Right lobe of liver (tissue), 6 donors: Measurements from ENCODE around the gene CNPY4. TPM values are rescaled to one million over a fixed set of nuclear protein-coding genes. Genes with fewer than 3 reads are reported as not detected.

Source experiments
- ATAC-seq, 4 donors: fragments of 200-7000 bp; cut with Tn5 transposase; one replicate each; pipeline ENCODE4 v1.9.1; 2020; ENCODE audit warnings: mild to moderate bottlenecking in 4 of 4, moderate library complexity in 4 of 4
- DNase-seq, 3 donors: peaks; one replicate each; pipeline ENCODE4 v3.0.0-alpha.2; 2020
- H3K27ac ChIP-seq, 3 donors: fragments of 200-600 bp; one replicate each; pipeline ENCODE4 v1.8.0; 2022
- H3K27me3 ChIP-seq, 2 donors: fragments of 200-600 bp; one replicate each; pipeline ENCODE4 v1.8.0; 2022
- H3K36me3 ChIP-seq, 4 donors: fragments of 200-600 bp; sonication (generic) in 1 of 4; one replicate each; pipeline versions ENCODE4 v1.5.1 to v1.8.0; 2017 to 2022; ENCODE audit warnings: control low read depth in 1 of 4
- H3K4me1 ChIP-seq, 4 donors: fragments of 200-600 bp; sonication (generic) in 1 of 4; one replicate each; pipeline versions ENCODE4 v1.5.1 to v1.8.0; 2017 to 2022; ENCODE audit warnings: control low read depth in 1 of 4
- H3K4me3 ChIP-seq, 3 donors: fragments of 200-600 bp; one replicate each; pipeline ENCODE4 v1.8.0; 2022
- H3K9me3 ChIP-seq, 4 donors: fragments of 200-600 bp; sonication (generic) in 1 of 4; one replicate each; pipeline versions ENCODE4 v1.5.1 to v1.8.0; 2017 to 2022; ENCODE audit warnings: control low read depth in 1 of 4
- POLR2A ChIP-seq: fragments of 450-650 bp; IDR thresholded peaks from one replicate; pipeline ENCODE4 v1.6.1; 2017; ENCODE audit warnings: antibody characterized with exemption, mild to moderate bottlenecking
- WGBS: methylation state at CpG from one replicate; pipeline ENCODE4 v1.1.6; 2018; ENCODE audit warnings: low coverage, low lambda C conversion rate; ENCODE audit not compliant: insufficient coverage; ENCODE audit errors: missing lambda C conversion rate; 5-methylcytosine and 5-hydroxymethylcytosine counted together
- intact Hi-C, 2 donors: fragments of 100-400 bp; cut with DNase I; formaldehyde crosslinking; loops; one replicate each; pipeline versions ENCODE4 v1.11.2 to v1.14.1; 2022
- total RNA-seq, 6 experiments: library from RNA; depleted of rRNA in 2 of 6; stranded (reverse); fragments of >200 nt in 2 of 6; fragmentation: NEBNext Ultra II Directional in 3 of 6; extraction: Animal tissue kit (Norgen Biotek cat#: 25700) in 3 of 6; gene quantifications; one replicate each; pipeline versions ENCODE4 v1.1.0 to v1.2.4, GENCODE V29; 2016 to 2023
- TF ChIP-seq, protein P1 (sequence below), 4 donors: fragments of 200-600 bp in 3 of 4; fragments of 450-650 bp in 1 of 4; IDR thresholded peaks; one replicate each; pipeline versions ENCODE4 v1.5.1 to v1.8.0; 2016 to 2022; ENCODE audit warnings: antibody characterized with exemption in 4 of 4, mild to moderate bottlenecking in 2 of 4
- donor health status: DM: no; HTN: yes; CAD: no.
- donor health status: DM: no; HTN: no; CAD: no.
- donor health status: DM: no; HTN: no; CAD: no.
- donor health status: DM: no; HTN: yes; CAD: no.
- donor health status: DM: no; HTN: yes; CAD: no.

Gene CNPY4
- total RNA-seq, 6 experiments from 2014 or later = 2.9 to 4.9 (median 3.9) TPM

DNA sequence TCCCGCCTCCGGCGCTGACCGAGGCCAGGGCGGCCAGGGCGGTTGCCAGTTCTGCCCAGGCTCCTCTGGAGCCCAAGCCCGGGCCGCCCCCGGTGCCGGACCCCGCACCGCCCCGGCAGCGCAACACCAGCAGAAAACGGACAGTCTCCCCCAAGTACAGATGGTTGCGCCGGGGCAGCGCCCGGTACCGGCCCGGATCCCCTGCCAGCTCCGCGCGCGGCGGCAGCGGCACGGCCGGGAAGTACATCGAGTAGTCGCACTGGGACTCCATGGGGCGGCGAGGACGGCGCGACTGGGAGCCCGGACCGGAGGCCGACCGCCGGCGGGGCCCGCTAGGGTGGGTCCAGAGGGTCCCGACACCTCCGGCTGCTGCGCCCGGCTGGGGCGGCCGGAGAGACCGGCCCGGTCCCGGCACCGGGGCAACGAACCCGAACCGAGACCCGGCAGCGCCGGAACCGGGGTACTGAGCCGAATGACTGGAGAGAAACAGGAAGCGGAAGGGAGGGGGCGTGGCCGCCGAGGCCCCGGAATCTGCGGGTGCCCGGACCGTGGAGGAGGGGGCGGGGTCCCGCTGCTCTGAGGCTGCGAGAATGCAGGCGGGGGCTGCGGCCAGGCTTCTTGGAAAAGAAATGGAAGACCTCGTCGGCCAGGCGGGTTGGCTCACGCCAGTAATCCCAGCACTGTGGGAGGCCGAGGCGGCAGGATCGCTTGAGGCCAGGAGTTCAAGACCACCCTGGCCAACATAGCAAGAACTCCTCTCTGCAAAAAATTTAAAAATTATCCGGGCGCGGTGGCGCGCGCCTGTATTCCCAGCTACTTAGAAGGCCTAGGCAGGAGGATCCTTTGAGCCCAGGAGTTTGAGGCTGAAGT is 39.0 kb downstream of the CNPY4 start, which contains the start of gene TRAPPC14:
Gene TRAPPC14, minus strand, starts transcription at position 495 of the 870 bp plus-strand sequence. Its CDS starts 224 bp downstream, at position 271.
- Histone ChIP-seq H3K4me1 (peaks cover 0 to 13% (median 0%) of the 10 kb centered on the region in 4 donors), H3K9me3 (no peaks in the 10 kb centered on the region), H3K27me3 (no peaks in the 10 kb centered on the region), H3K36me3 (peaks cover 0 to 18% (median 4%) of the 10 kb centered on the region in 4 donors), H3K27ac (peak within 1 kb of the TSS; percentile 60 to 78 (median 70)), H3K4me3 (peak within 1 kb of the TSS; percentile 96 to 97 (median 97))
- 3% methylated on average over 29 of the region's 87 CpGs for WGBS
- TF ChIP-seq POLR2A = peak; percentile 61
- TF ChIP-seq, protein P1, sequence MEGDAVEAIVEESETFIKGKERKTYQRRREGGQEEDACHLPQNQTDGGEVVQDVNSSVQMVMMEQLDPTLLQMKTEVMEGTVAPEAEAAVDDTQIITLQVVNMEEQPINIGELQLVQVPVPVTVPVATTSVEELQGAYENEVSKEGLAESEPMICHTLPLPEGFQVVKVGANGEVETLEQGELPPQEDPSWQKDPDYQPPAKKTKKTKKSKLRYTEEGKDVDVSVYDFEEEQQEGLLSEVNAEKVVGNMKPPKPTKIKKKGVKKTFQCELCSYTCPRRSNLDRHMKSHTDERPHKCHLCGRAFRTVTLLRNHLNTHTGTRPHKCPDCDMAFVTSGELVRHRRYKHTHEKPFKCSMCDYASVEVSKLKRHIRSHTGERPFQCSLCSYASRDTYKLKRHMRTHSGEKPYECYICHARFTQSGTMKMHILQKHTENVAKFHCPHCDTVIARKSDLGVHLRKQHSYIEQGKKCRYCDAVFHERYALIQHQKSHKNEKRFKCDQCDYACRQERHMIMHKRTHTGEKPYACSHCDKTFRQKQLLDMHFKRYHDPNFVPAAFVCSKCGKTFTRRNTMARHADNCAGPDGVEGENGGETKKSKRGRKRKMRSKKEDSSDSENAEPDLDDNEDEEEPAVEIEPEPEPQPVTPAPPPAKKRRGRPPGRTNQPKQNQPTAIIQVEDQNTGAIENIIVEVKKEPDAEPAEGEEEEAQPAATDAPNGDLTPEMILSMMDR (IDR thresholded peaks at IDR 0.05) = no peak
- intact Hi-C loops = no loop called here
- ATAC-seq = peak; percentile 81 to 91 (median 89)
- peak; percentile 93 to 95 (median 93) for DNase-seq

DNA sequence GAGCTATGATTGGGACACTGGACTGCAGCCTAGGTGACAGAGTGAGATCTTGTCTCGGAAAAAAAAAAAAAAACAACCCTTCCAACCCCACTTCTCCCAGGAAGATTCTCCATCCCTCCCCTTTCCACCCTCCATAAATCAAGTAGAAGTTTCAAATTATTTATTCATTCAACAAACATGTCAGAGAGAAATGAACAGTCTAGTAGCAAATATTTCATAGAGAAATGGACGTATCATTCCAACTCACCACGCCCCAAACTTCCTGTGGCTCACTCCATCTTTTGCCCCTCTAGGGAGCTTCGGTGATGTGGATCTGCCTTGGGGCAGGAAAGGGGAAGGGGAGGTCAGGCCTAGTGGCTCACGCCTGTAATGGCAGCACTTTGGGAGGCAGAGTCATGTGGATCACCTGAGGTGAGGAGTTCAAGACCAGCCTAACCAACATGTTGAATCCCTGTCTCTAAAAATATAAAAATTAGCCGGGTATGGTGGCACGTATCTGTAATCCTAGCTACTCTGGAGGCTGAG is 39.7 kb downstream of the CNPY4 start:
- peak overlapping the region in 2 of 3 donors; percentile 60 to 78 for H3K27ac ChIP-seq
- H3K4me3 ChIP-seq = peak overlapping the region; percentile 96 to 97 (median 97)
- H3K36me3 ChIP-seq = peaks cover 0 to 12% (median 4%) of the 10 kb centered on the region in 4 donors
- ATAC-seq (no peak), DNase-seq (no peak)
- TF ChIP-seq POLR2A = no peak
- TF ChIP-seq, protein P1 (IDR thresholded peaks at IDR 0.05) = no peak
- no peaks in the 10 kb centered on the region for H3K27me3 ChIP-seq
- intact Hi-C loops = no loop called here
- peaks cover 0 to 11% (median 0%) of the 10 kb centered on the region in 4 donors for H3K4me1 ChIP-seq
- WGBS = 37% methylated on average over 5 of the region's 7 CpGs
- no peaks in the 10 kb centered on the region for H3K9me3 ChIP-seq

DNA sequence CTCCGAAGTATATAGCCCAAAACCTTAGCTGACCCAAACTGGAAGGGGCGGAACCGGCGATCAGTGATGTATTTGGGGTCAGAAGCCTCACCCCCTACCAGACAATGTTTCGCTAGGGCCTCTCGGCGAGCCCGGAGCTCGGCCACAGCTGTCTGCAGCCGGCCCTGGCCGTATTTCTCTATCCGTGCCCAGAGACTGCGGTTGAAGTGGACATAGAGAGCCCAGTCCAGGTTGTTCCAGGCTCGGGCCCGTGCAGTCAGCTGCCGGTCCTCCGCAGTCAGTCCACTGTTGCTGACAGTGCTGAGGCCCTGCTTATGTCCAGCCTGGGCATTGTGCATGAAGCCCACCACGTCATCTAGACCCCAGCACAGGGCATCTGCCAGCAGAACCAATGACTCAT is 40.6 kb downstream of the CNPY4 start:
- H3K36me3 ChIP-seq = peaks cover 0 to 12% (median 4%) of the 10 kb centered on the region in 4 donors
- no peak overlapping the region for H3K4me3 ChIP-seq
- no peaks in the 10 kb centered on the region for H3K9me3 ChIP-seq
- TF ChIP-seq POLR2A = no peak
- TF ChIP-seq, protein P1 (IDR thresholded peaks at IDR 0.05) = no peak
- DNase-seq (no peak), ATAC-seq (no peak)
- H3K27ac ChIP-seq = no peak overlapping the region
- WGBS = 91% methylated on average over 7 of the region's 18 CpGs
- H3K27me3 ChIP-seq = no peaks in the 10 kb centered on the region
- H3K4me1 ChIP-seq = peaks cover 0 to 6% (median 0%) of the 10 kb centered on the region in 4 donors
- intact Hi-C loops = no loop called here

DNA sequence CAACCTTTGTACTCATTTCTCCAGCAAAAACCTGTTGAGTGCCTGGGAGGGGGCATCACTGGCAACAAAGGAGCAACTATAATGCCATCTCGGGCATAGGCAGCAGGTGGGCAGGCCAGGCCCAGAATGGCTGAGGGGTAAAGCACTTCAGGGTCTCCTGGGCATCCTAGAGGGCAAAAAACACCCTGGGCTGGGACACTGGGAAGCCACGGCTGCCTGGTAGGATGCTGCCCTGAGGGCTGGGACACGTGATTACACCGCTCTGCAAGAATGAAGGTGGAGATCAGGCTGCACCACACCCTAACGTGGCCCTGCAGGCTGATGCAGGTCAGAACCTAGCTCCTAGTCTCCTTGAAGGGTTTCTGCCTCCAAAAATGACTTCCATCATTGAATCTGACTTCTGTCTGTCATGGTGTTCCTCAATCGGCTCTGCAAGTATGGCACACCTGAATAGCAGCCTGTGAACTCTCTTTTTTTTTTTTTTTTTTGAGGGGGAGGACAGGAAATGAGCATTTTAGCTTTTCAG is 43.6 kb downstream of the CNPY4 start:
- H3K27ac ChIP-seq = no peak overlapping the region
- no peaks in the 10 kb centered on the region for H3K27me3 ChIP-seq
- whole genome bisulfite sequencing = 56% methylated on average over 5 of the region's 6 CpGs
- DNase-seq (no peak), ATAC-seq (no peak)
- H3K4me3 ChIP-seq = no peak overlapping the region
- H3K9me3 ChIP-seq = no peaks in the 10 kb centered on the region
- intact Hi-C loops = no loop called here
- no peaks in the 10 kb centered on the region for H3K4me1 ChIP-seq
- H3K36me3 ChIP-seq = no peaks in the 10 kb centered on the region
- TF ChIP-seq POLR2A = no peak
- TF ChIP-seq, protein P1 (IDR thresholded peaks at IDR 0.05) = no peak
